A549 (cell line): Measurements from ENCODE around the gene AZGP1. TPM values are rescaled to one million over a fixed set of nuclear protein-coding genes. Genes with fewer than 3 reads are reported as not detected.

ENCODE experiments used
- ATAC-seq, 2 experiments: fragments of 200-7000 bp in 1 of 2; fragments of >200 bp in 1 of 2; cut with Nextera tagmentation in 1 of 2; cut with Tn5 transposase in 1 of 2; 3 replicates each; pipeline versions ENCODE4 v1.8.0 to v1.9.1; 2018 to 2020; ENCODE audit warnings: mild to moderate bottlenecking in 1 of 2, moderate library complexity in 1 of 2
- CTCF ChIA-PET: fragments of 300-600 bp; sonication (Branson Sonifier 250); formaldehyde crosslinking; extraction: SDS; loops from one replicate; lab custom pipeline; 2021; ENCODE audit warnings: antibody characterized with exemption, inconsistent platforms; lab: Yijun Ruan, JAX
- POLR2A ChIA-PET: fragments of 350-600 bp; formaldehyde crosslinking; extraction: SDS; loops from one replicate; lab custom pipeline; 2021; ENCODE audit warnings: antibody characterized with exemption, inconsistent platforms; lab: Yijun Ruan, JAX
- DNase-seq, 2 experiments: peaks; one replicate each; pipeline versions ENCODE4 v3.0.0 to v3.0.0-alpha.2; 2011 to 2016; ENCODE audit warnings: low read depth in 1 of 2, low spot score in 1 of 2
- FAIRE-seq: peaks from 2 replicates; lab custom pipeline; 2011; peaks lifted over from hg19 to GRCh38; lab: Jason Lieb, UNC
- H3K27ac ChIP-seq, 2 experiments: fragments of >200 bp; sonication (Bioruptor Twin); formaldehyde crosslinking; 3 replicates each; pipeline ENCODE4 v1.5.1; 2016 to 2017
- H3K4me1 ChIP-seq: fragments of >200 bp; sonication (Bioruptor Twin); formaldehyde crosslinking; 3 replicates; pipeline ENCODE4 v1.6.1; 2016
- H3K4me2 ChIP-seq: fragments of >200 bp; sonication (Bioruptor Twin); formaldehyde crosslinking; 3 replicates; pipeline ENCODE4 v1.6.1; 2016
- H3K4me3 ChIP-seq: fragments of >200 bp; sonication (Bioruptor Twin); formaldehyde crosslinking; 3 replicates; pipeline ENCODE4 v1.5.1; 2016
- H3K9me3 ChIP-seq: fragments of >200 bp; sonication (Bioruptor Twin); formaldehyde crosslinking; 3 replicates; pipeline ENCODE4 v1.6.1; 2016
- BCL3 ChIP-seq: fragments of >200 bp; sonication (Bioruptor Twin); formaldehyde crosslinking; IDR thresholded peaks from 3 replicates; pipeline ENCODE4 v1.6.1; 2016
- BHLHE40 ChIP-seq: IDR thresholded peaks from 2 replicates; pipeline ENCODE4 v1.6.1; 2012; ENCODE audit warnings: low read depth, low read length, inconsistent platforms
- CBX2 ChIP-seq: fragments of 200-600 bp; sonication (generic); IDR thresholded peaks from 2 replicates; pipeline ENCODE4 v1.6.1; 2016; ENCODE audit warnings: low read depth, mild to moderate bottlenecking, borderline replicate concordance
- CBX8 ChIP-seq: fragments of 200-600 bp; sonication (generic); IDR thresholded peaks from 2 replicates; pipeline ENCODE4 v1.6.1; 2016
- CEBPB ChIP-seq, 2 experiments: fragments of >200 bp in 1 of 2; sonication (Bioruptor Twin) in 1 of 2; formaldehyde crosslinking in 1 of 2; IDR thresholded peaks; 2 replicates each; pipeline ENCODE4 v1.6.1; 2012 to 2016
- CHD2 ChIP-seq: fragments of 150-350 bp; IDR thresholded peaks from 2 replicates; pipeline ENCODE4 v1.6.1; 2014; ENCODE audit warnings: low read length; ENCODE audit not compliant: partially characterized antibody
- CHD4 ChIP-seq: fragments of 200-600 bp; sonication (generic); IDR thresholded peaks from 2 replicates; pipeline ENCODE4 v1.6.1; 2016; ENCODE audit warnings: antibody characterized with exemption, mild to moderate bottlenecking, borderline replicate concordance
- CTCF ChIP-seq: fragments of >200 bp; sonication (Bioruptor Twin); formaldehyde crosslinking; IDR thresholded peaks from 3 replicates; pipeline ENCODE4 v1.5.1; 2016
- EHMT2 ChIP-seq: fragments of 200-600 bp; sonication (generic); IDR thresholded peaks from 2 replicates; pipeline ENCODE4 v1.6.1; 2016; ENCODE audit warnings: antibody characterized with exemption, low read depth, mild to moderate bottlenecking, moderate library complexity
- EP300 ChIP-seq, 2 experiments: fragments of >200 bp; sonication (Bioruptor Twin); formaldehyde crosslinking; IDR thresholded peaks; 2 replicates in 1 of 2; 3 replicates in 1 of 2; pipeline ENCODE4 v1.6.1; 2016 to 2017
- ESRRA ChIP-seq: fragments of 150-350 bp; IDR thresholded peaks from 2 replicates; pipeline ENCODE4 v1.6.1; 2014; ENCODE audit warnings: mild to moderate bottlenecking, low read length, borderline replicate concordance
- FOSB ChIP-seq: fragments of 250-450 bp; sonication (Bioruptor Pico); IDR thresholded peaks from 2 replicates; pipeline ENCODE4 v1.5.0; 2020; ENCODE audit warnings: mild to moderate bottlenecking, moderate library complexity
- FOSL2 ChIP-seq, 2 experiments: fragments of 450-650 bp in 1 of 2; fragments of >200 bp in 1 of 2; sonication (Bioruptor Twin) in 1 of 2; formaldehyde crosslinking; IDR thresholded peaks; 2 replicates each; pipeline versions ENCODE4 v1.5.0 to v1.6.1; 2016 to 2020; ENCODE audit warnings: mild to moderate bottlenecking in 1 of 2, moderate library complexity in 1 of 2
- GATA3 ChIP-seq: IDR thresholded peaks from 2 replicates; pipeline ENCODE4 v1.6.1; 2012; ENCODE audit warnings: borderline replicate concordance
- HDAC2 ChIP-seq: fragments of 200-600 bp; sonication (generic); IDR thresholded peaks from 2 replicates; pipeline ENCODE4 v1.6.1; 2016
- HMGXB4 ChIP-seq: fragments of 250-450 bp; sonication (Bioruptor Pico); IDR thresholded peaks from 2 replicates; pipeline ENCODE4 v1.5.0; 2021; ENCODE audit warnings: mild to moderate bottlenecking, moderate library complexity, borderline replicate concordance
- JUNB ChIP-seq: fragments of >200 bp; sonication (Bioruptor Twin); formaldehyde crosslinking; IDR thresholded peaks from 2 replicates; pipeline ENCODE4 v1.6.1; 2016
- MYC ChIP-seq: IDR thresholded peaks from 2 replicates; pipeline ENCODE4 v1.6.1; 2012; ENCODE audit warnings: mild to moderate bottlenecking, inconsistent platforms, low read length, improper control_type of control experiment, borderline replicate concordance
- NR3C1 ChIP-seq: fragments of >200 bp; sonication (Bioruptor Twin); formaldehyde crosslinking; IDR thresholded peaks from 3 replicates; pipeline ENCODE4 v1.6.1; 2017
- PHF8 ChIP-seq: fragments of 200-600 bp; sonication (generic); IDR thresholded peaks from 2 replicates; pipeline ENCODE4 v1.6.1; 2016; ENCODE audit warnings: low read depth, mild to moderate bottlenecking, antibody characterized with exemption, moderate library complexity, borderline replicate concordance
- POLR2A ChIP-seq: IDR thresholded peaks from 2 replicates; pipeline ENCODE4 v1.6.1; 2012; ENCODE audit warnings: mild to moderate bottlenecking, low read length
- REST ChIP-seq: fragments of 200-600 bp; sonication (generic); IDR thresholded peaks from 2 replicates; pipeline ENCODE4 v1.6.1; 2016; ENCODE audit warnings: antibody characterized with exemption, mild to moderate bottlenecking, moderate library complexity
- RNF2 ChIP-seq: fragments of 200-600 bp; sonication (generic); IDR thresholded peaks from 2 replicates; pipeline ENCODE4 v1.6.1; 2016; ENCODE audit warnings: low read depth, mild to moderate bottlenecking, antibody characterized with exemption, moderate library complexity, borderline replicate concordance
- SMC3 ChIP-seq: fragments of >200 bp; sonication (Bioruptor Twin); formaldehyde crosslinking; IDR thresholded peaks from 3 replicates; pipeline ENCODE4 v1.6.1; 2018; ENCODE audit warnings: inconsistent platforms
- TP53 ChIP-seq: fragments of 250-450 bp; sonication (Bioruptor Pico); IDR thresholded peaks from 2 replicates; pipeline ENCODE4 v1.5.0; 2021; ENCODE audit warnings: mild to moderate bottlenecking, moderate library complexity
- ZNF302 ChIP-seq: fragments of 250-450 bp; sonication (Bioruptor Pico); IDR thresholded peaks from 2 replicates; pipeline ENCODE4 v1.9.0; 2021; ENCODE audit warnings: inconsistent platforms, mild to moderate bottlenecking, moderate library complexity
- WGBS: methylation state at CpG from one replicate; pipeline ENCODE4 v1.1.6; 2017; ENCODE audit errors: missing lambda C conversion rate; 5-methylcytosine and 5-hydroxymethylcytosine counted together
- polyA plus RNA-seq, 4 experiments: library from polyadenylated mRNA; depleted of rRNA in 3 of 4; stranded (reverse); fragments of >200 nt; fragmentation: RNase III in 1 of 4; extraction: RNeasy Plus Mini Kit Qiagen cat#74134 plus additional on column Dnase treatment in 1 of 4; gene quantifications; 2 replicates in 3 of 4; 3 replicates in 1 of 4; pipeline ENCODE4 v1.2.3, GENCODE V29; 2011 to 2017
- TF ChIP-seq, protein P1 (sequence below): fragments of >200 bp; sonication (Bioruptor Twin); formaldehyde crosslinking; IDR thresholded peaks from 2 replicates; pipeline ENCODE4 v1.6.1; 2016
- TF ChIP-seq, protein P2 (sequence below): IDR thresholded peaks from 2 replicates; pipeline ENCODE4 v1.6.1; 2012; ENCODE audit warnings: low read depth, borderline replicate concordance
- TF ChIP-seq, protein P3 (sequence below): IDR thresholded peaks from 2 replicates; pipeline ENCODE4 v1.6.1; 2012

AZGP1 gene
- polyA plus RNA-seq, 2 of the 4 experiments (the other 2 are of a cell fraction), result 0.13 TPM; not detected in 1

- DNase-seq (peak in 1 of 2 experiments; percentile 23), ATAC-seq (no peak), FAIRE-seq (no peak)
- Histone ChIP-seq H3K9me3 (no peaks in the 10 kb centered on the region), H3K27ac (no peak overlapping the region), H3K4me3 (no peak overlapping the region), H3K4me2 (no peak overlapping the region), H3K4me1 (peaks cover 4% of the 10 kb centered on the region; the same call in 2 of the 3 replicates)
- 66% methylated on average over 5 of the region's 5 CpGs for WGBS
- CTCF ChIA-PET, result interaction anchor here (0.7 to 2.0 kb wide), 7 partner anchors 10 to 108 kb away, joined by 3 to 7 read pairs (median 4); no protein-coding TSS in a partner anchor
- no peak for TF ChIP-seq EP300 (IDR thresholded peaks at IDR 0.05)
- TF ChIP-seq REST, result no peak
- no peak for TF ChIP-seq ESRRA
- TF ChIP-seq GATA3, result no peak
- TF ChIP-seq BCL3, result no peak
- TF ChIP-seq JUNB, result no peak
- no peak for TF ChIP-seq CEBPB (IDR thresholded peaks at IDR 0.05)
- TF ChIP-seq FOSB (CRISPR knock-in tag), result no peak
- no peak for TF ChIP-seq HMGXB4 (CRISPR knock-in tag)
- no peak for TF ChIP-seq CBX8
- TF ChIP-seq CBX2, result no peak
- TF ChIP-seq, protein P1, sequence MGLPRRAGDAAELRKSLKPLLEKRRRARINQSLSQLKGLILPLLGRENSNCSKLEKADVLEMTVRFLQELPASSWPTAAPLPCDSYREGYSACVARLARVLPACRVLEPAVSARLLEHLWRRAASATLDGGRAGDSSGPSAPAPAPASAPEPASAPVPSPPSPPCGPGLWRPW, result no peak
- TF ChIP-seq TP53, result no peak
- TF ChIP-seq FOSL2 (IDR thresholded peaks at IDR 0.05), result no peak
- no peak for TF ChIP-seq FOSL2 (CRISPR knock-in tag; IDR thresholded peaks at IDR 0.05)
- no peak for TF ChIP-seq RNF2
- TF ChIP-seq CHD4, result no peak
- TF ChIP-seq HDAC2, result no peak
- POLR2A ChIA-PET, result interaction anchor here (1.4 kb wide), 1 partner anchor 26 kb away, joined by 3 read pairs; no protein-coding TSS in a partner anchor
Measured at GRCh38 chr7:100022621-100023020, 46.8 kb upstream of the AZGP1 start.

GRCh38 chr7:100021297-100021696, 45.5 kb upstream of the AZGP1 start:
- Histone ChIP-seq H3K4me1 (peaks cover 16% of the 10 kb centered on the region), H3K4me2 (no peak overlapping the region), H3K4me3 (no peak overlapping the region), H3K9me3 (no peaks in the 10 kb centered on the region), H3K27ac (no peak overlapping the region)
- FAIRE-seq (no peak), DNase-seq (no peak), ATAC-seq (no peak)
- ChIA-PET POLR2A (no interaction called here), CTCF (interaction anchor here (0.7 to 2.0 kb wide), 7 partner anchors 8 to 294 kb away, joined by 3 to 7 read pairs (median 4); no protein-coding TSS in a partner anchor)
- 98% methylated on average over 3 of the region's 3 CpGs for WGBS
- TF ChIP-seq ZNF302 (CRISPR knock-in tag) (no peak), CTCF (no peak), MYC (no peak), PHF8 (no peak), TP53 (no peak), EHMT2 (no peak), BHLHE40 (no peak), POLR2A (no peak), NR3C1 (no peak), CHD4 (no peak), CHD2 (no peak), SMC3 (no peak)
- TF ChIP-seq, protein P2, sequence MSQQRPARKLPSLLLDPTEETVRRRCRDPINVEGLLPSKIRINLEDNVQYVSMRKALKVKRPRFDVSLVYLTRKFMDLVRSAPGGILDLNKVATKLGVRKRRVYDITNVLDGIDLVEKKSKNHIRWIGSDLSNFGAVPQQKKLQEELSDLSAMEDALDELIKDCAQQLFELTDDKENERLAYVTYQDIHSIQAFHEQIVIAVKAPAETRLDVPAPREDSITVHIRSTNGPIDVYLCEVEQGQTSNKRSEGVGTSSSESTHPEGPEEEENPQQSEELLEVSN, result no peak
- TF ChIP-seq, protein P3, sequence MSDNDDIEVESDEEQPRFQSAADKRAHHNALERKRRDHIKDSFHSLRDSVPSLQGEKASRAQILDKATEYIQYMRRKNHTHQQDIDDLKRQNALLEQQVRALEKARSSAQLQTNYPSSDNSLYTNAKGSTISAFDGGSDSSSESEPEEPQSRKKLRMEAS, result no peak
